8988T (cell line): Measurements from ENCODE around the gene ITIH2.
A peak's percentile ranks its signal among the peaks of the same experiment; 100 is the strongest.
"Not testable (repeated sequence)": the region's sequence is repeated elsewhere in the genome, so short reads cannot be mapped to it uniquely, and the experiment has no call there.

Source experiments
- DNase-seq: peaks from one replicate; pipeline ENCODE4 v3.0.0; 2011

Gene ITIH2, protein sequence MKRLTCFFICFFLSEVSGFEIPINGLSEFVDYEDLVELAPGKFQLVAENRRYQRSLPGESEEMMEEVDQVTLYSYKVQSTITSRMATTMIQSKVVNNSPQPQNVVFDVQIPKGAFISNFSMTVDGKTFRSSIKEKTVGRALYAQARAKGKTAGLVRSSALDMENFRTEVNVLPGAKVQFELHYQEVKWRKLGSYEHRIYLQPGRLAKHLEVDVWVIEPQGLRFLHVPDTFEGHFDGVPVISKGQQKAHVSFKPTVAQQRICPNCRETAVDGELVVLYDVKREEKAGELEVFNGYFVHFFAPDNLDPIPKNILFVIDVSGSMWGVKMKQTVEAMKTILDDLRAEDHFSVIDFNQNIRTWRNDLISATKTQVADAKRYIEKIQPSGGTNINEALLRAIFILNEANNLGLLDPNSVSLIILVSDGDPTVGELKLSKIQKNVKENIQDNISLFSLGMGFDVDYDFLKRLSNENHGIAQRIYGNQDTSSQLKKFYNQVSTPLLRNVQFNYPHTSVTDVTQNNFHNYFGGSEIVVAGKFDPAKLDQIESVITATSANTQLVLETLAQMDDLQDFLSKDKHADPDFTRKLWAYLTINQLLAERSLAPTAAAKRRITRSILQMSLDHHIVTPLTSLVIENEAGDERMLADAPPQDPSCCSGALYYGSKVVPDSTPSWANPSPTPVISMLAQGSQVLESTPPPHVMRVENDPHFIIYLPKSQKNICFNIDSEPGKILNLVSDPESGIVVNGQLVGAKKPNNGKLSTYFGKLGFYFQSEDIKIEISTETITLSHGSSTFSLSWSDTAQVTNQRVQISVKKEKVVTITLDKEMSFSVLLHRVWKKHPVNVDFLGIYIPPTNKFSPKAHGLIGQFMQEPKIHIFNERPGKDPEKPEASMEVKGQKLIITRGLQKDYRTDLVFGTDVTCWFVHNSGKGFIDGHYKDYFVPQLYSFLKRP

GRCh38 chr10:7703140-7703539, at the start of gene ITIH2:
Gene ITIH2 (plus strand): TSS chr10:7703316. CDS start chr10:7703435, 119 bp downstream.
- no peak for DNase-seq

DNA sequence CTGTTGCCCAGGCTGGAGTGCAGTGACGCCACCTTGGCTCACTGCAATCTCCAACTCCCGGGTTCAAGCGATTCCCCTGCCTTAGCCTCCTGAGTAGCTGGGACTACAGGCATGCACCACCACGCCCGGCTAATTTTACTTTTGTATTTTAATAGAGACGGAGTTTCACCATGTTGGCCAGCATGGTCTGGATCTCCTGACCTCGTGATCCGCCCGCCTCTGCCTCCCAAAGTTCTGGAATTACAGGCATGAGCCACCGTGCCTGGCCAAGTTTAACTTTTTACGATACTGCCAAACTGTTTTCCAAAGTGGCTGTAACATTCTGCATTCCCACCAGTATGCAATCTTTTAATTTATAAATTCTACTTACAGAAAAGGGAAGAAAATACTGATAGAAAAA, 46.0 kb upstream of the ITIH2 start:
- DNase-seq = not testable (repeated sequence)

DNA sequence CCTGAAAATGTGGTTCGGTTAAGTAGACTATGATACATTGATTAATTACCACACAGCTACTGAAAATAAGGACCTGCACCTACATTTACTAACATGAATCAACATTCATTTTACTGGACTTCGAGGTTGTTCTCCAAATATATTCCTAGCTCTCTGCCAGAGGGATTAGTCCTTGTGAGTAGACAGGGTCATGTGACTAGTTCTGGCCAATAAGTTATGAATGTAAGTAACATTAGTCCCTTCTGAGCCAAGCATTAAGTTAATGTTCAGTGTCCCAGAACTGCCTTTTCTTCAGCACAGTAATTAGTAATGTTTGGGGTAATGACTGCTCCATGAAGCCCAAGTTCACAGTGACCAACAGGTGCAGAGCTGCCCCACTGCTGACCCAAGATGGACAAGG, 45.6 kb upstream of the ITIH2 start:
- no peak for DNase-seq

GRCh38 chr10:7659560-7659959, 43.6 kb upstream of the ITIH2 start:
- DNase-seq = no peak

GRCh38 chr10:7662522-7662921, 40.6 kb upstream of the ITIH2 start:
- no peak for DNase-seq

GRCh38 chr10:7664707-7665106, 38.4 kb upstream of the ITIH2 start:
- no peak for DNase-seq

GRCh38 chr10:7665767-7666166, 37.3 kb upstream of the ITIH2 start:
- DNase-seq = no peak

- DNase-seq = no peak
Observed at GRCh38 chr10:7666253-7667023, 36.7 kb upstream of the ITIH2 start, which contains the start of gene ITIH5. Gene ITIH5 (minus strand): TSS chr10:7666966. CDS start chr10:7666892, 74 bp downstream.

DNA sequence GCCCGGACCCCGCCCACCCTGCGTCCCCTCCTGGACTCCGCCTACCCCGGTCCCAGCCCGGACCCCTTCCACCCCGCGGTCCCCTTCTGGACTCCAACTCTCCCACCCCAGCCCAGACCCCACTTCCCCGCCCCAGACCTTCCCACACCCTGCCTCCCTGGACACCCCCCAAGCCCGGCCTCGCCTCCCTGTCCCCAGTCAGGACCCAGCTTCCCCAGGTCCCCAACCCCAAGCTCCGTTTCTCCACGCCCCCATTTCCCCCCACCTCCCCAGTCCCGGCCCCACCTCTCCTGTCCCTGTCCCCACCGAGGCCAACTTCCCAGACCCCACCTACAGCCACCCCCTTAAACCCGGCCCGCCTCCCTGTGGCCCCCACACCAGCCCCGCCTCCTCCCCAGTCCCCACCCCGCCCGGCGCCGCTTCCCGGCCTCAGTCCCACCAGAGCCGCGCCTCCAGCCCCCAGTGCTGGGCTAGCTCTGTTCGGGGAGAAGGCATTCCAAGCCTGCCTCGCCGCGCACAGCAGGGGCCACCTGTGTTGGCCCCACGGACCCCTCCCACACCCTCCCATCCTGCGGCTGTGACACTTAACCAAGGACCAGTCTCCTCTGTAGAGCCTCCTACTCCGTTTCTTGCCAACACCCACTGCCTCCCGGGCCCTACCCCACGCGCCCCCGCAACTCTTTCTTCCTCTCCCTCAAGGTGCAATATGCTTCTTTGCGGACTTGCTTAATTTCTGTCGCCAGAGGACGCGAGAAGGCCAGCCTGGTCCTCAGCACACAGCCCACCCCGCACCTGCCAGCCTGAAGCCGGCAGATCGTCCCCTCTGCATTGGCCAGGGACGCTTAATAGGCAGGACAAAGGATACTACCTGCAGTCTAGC, 35.6 kb upstream of the ITIH2 start:
- DNase-seq = no peak

GRCh38 chr10:7670157-7670556, 33.0 kb upstream of the ITIH2 start:
- no peak for DNase-seq

- no peak for DNase-seq
Observed at GRCh38 chr10:7672341-7673134, 30.6 kb upstream of the ITIH2 start.

DNA sequence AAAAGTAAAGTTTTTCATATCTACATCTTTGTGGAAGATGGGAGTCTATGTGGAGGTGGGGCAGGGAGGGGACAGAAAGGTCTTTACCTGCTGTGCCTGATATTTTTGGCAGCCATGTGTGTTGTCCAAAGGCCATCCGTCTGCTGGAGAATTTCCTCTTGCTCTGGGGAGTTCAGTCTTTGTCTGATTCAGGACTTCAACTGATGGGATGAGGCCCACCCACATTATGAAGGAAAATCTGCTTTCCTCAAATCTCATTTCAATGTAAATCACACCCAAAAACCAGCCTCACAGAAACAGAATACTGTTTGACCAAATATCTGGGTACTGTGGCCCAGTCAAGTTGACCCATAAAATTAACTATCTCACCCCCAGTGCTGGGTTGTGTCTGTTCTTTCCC, 23.9 kb upstream of the ITIH2 start:
- DNase-seq = no peak

DNA sequence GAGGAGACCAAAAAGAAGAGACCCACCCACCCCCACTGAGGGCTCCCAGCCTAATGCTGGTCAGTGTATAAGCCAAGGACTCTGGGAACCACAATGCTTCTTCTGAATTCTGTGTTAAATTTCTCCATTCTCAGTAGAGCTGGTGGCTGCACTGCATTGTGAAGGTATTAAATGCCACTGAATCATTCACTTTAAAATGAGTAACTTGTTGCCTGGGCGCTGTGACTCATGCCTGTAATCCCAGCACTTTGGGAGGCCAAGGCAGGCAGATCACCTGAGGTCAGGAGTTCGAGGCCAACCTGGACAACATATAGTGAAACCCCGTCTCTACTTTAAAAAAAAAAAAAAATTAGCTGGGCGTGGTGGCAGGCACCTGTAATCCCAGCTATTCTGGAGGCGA, 23.0 kb upstream of the ITIH2 start:
- DNase-seq = not testable (repeated sequence)

DNA sequence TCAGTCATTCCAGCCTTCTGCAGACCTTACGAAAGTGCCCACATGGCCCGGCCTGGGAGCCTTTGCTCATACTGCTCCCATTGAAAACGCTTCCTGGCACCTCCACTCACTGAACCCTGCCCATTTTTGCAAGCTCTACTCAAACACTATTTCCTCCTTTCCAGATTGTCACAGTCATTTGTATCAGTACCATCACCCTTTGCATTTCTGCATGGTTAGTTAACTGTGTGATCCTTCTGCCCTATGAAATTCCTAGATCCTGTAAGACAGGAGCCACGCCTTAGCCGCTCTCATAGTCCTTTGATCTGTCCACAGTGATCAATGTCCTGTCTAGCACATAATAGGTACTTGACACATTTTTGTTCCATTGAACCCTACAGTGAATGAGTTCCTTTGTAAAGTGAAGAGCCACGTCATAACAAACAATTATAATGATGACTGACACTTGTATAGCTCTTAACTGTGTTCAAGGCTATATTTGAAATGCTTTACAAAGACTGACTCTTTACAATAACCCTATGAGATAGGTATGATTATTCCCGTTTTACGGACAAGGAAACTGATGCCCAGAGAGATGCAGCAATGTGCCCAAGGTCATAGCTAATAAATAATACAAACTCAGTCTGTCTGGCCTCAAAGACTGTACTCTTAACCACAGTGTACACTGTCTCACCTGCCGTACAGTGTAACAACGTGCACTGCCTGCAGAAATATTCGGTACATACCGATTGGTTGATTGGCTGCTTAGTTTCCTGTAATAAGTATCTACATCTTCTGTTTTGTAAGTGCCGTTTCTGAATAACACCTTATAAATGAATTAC, 16.6 kb upstream of the ITIH2 start:
- DNase-seq = no peak

DNA sequence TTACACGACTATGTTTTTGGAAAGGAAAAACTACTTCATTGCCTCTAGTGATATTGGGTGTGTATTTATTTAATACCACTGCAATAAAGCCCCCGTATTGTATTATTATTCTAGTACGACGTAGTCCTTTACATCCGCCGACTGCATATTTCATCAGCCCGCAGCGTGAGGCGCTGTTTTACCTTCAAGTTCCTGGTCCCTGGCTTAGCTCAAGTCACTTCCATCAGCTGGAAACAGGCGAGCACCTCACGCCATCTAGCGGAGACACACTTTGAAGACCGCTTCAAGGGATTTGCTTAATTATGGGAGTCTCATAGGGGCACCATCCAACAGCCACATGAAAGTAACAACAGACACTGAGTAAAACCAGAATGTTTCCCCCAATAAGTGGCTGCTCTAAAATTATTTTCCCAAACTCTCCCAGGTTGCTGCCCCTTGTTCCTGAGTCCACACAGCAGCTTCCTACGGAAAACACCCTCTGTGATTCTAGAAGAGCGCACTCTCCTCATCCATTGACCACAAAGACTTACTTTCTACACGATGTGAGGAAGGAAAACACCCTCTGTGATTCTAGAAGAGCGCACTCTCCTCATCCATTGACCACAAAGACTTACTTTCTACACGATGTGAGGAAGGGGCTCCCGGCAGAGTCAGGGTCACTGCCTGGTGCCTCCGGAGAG, 15.7 kb upstream of the ITIH2 start:
- peak; percentile 39 for DNase-seq

DNA sequence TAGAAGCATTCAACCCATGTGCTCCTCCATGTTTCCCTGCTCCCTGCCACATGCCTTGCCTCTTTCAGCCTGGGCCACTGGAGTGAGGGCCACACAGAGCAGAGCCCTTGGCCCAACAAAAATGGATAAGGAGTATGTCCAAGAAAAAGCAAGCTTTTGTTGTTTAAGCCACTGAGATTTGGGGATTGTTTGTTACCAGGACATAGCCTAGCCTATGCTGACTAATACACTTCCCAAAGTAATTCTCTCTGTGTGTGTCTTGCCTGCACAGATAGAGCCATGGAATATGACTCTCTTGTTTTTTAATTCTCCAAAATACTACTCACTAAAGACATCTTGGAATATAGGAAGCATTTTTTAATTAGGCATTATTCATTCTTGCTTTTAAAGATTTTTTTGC, 13.5 kb upstream of the ITIH2 start:
- DNase-seq = no peak

GRCh38 chr10:7690885-7691597, 12.1 kb upstream of the ITIH2 start:
- DNase-seq = not testable (repeated sequence)

DNA sequence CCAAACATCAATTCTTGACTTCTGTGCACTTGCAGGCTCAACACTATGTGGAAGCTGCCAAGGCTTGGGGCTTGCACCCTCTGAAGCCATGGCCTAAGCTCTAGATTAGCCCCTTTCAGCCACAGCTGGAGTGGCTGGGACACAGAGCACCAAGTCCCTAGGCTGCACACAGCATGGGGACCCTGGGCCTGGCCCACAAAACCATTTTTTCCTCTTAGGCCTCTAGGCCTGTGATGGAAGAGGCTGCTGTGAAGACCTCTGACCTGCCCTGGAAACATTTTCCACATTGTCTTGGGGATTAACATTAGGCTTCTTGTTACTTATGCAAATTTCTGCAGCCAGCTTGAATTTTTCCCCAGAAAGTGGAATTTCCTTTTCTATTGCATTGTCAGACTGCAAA, 10.7 kb upstream of the ITIH2 start:
- not testable (repeated sequence) for DNase-seq

- DNase-seq = not testable (repeated sequence)
Observed at GRCh38 chr10:7693194-7693593, 9.9 kb upstream of the ITIH2 start.
